ES-I3 (cell line): ENCODE measurements around the gene EFR3B.

Experiments
- H3K36me3 ChIP-seq: 2 replicates; pipeline ENCODE4 v1.6.1; 2013; ENCODE audit warnings: mild to moderate bottlenecking, low read length, control low read depth, moderate library complexity; ENCODE audit not compliant: insufficient read depth
- H3K4me1 ChIP-seq: 2 replicates; pipeline ENCODE4 v1.6.1; 2013; ENCODE audit warnings: mild to moderate bottlenecking, control low read depth, low read length; ENCODE audit not compliant: insufficient read depth
- H3K9ac ChIP-seq: 2 replicates; pipeline ENCODE4 v1.6.1; 2013; ENCODE audit warnings: low read depth, mild to moderate bottlenecking, low read length, moderate library complexity
- H3K9me3 ChIP-seq: 2 replicates; pipeline ENCODE4 v1.6.1; 2013; ENCODE audit warnings: mild to moderate bottlenecking, low read length, moderate library complexity; ENCODE audit not compliant: control insufficient read depth, insufficient read depth

EFR3B gene

GRCh38 chr2:25023333-25023732, 18.5 kb upstream of the EFR3B start:
- Histone ChIP-seq H3K9ac (no peak overlapping the region), H3K4me1 (no peaks in the 10 kb centered on the region), H3K36me3 (no peaks in the 10 kb centered on the region), H3K9me3 (no peaks in the 10 kb centered on the region)

GRCh38 chr2:25025229-25026007, 16.5 kb upstream of the EFR3B start:
- H3K36me3 ChIP-seq = no peaks in the 10 kb centered on the region
- H3K9ac ChIP-seq = no peak overlapping the region
- no peaks in the 10 kb centered on the region for H3K9me3 ChIP-seq
- no peaks in the 10 kb centered on the region for H3K4me1 ChIP-seq

GRCh38 chr2:25026008-25026530, 15.8 kb upstream of the EFR3B start:
- Histone ChIP-seq H3K9ac (no peak overlapping the region), H3K4me1 (no peaks in the 10 kb centered on the region), H3K9me3 (no peaks in the 10 kb centered on the region), H3K36me3 (no peaks in the 10 kb centered on the region)

- no peaks in the 10 kb centered on the region for H3K4me1 ChIP-seq
- H3K9me3 ChIP-seq = no peaks in the 10 kb centered on the region
- no peaks in the 10 kb centered on the region for H3K36me3 ChIP-seq
- H3K9ac ChIP-seq = no peak overlapping the region
Measured at GRCh38 chr2:25029183-25029554, 12.7 kb upstream of the EFR3B start.

GRCh38 chr2:25030702-25031101, 11.2 kb upstream of the EFR3B start:
- no peak overlapping the region for H3K9ac ChIP-seq
- no peaks in the 10 kb centered on the region for H3K36me3 ChIP-seq
- H3K9me3 ChIP-seq = no peaks in the 10 kb centered on the region
- no peaks in the 10 kb centered on the region for H3K4me1 ChIP-seq

- no peaks in the 10 kb centered on the region for H3K4me1 ChIP-seq
- H3K9me3 ChIP-seq = no peaks in the 10 kb centered on the region
- no peaks in the 10 kb centered on the region for H3K36me3 ChIP-seq
- no peak overlapping the region for H3K9ac ChIP-seq
Measured at GRCh38 chr2:25032094-25032493, 9.8 kb upstream of the EFR3B start.

GRCh38 chr2:25032901-25033300, 9.0 kb upstream of the EFR3B start:
- H3K9ac ChIP-seq = no peak overlapping the region
- H3K4me1 ChIP-seq = no peaks in the 10 kb centered on the region
- H3K36me3 ChIP-seq = no peaks in the 10 kb centered on the region
- H3K9me3 ChIP-seq = no peaks in the 10 kb centered on the region

GRCh38 chr2:25034081-25034480, 7.8 kb upstream of the EFR3B start:
- Histone ChIP-seq H3K9me3 (no peaks in the 10 kb centered on the region), H3K9ac (no peak overlapping the region), H3K36me3 (no peaks in the 10 kb centered on the region), H3K4me1 (no peaks in the 10 kb centered on the region)

GRCh38 chr2:25035537-25036220, 6.2 kb upstream of the EFR3B start:
- Histone ChIP-seq H3K9ac (no peak overlapping the region), H3K4me1 (no peaks in the 10 kb centered on the region), H3K9me3 (no peaks in the 10 kb centered on the region), H3K36me3 (no peaks in the 10 kb centered on the region)

- H3K4me1 ChIP-seq = no peaks in the 10 kb centered on the region
- H3K36me3 ChIP-seq = no peaks in the 10 kb centered on the region
- H3K9ac ChIP-seq = no peak overlapping the region
- H3K9me3 ChIP-seq = no peaks in the 10 kb centered on the region
Measured at GRCh38 chr2:25036221-25036559, 5.7 kb upstream of the EFR3B start.

- peaks cover 6% of the 10 kb centered on the region; the same call in 1 of the 2 replicates for H3K4me1 ChIP-seq
Measured at GRCh38 chr2:25039126-25039525, 2.8 kb upstream of the EFR3B start.

GRCh38 chr2:25041307-25041927, 459 bp upstream of the EFR3B start:
- H3K9ac ChIP-seq = peak overlapping the region; percentile 42; the same call in 1 of the 2 replicates
- no peaks in the 10 kb centered on the region for H3K36me3 ChIP-seq
- no peaks in the 10 kb centered on the region for H3K9me3 ChIP-seq
- H3K4me1 ChIP-seq = peaks cover 6% of the 10 kb centered on the region; the same call in 1 of the 2 replicates

More at GRCh38 chr2:25039126-25039525, 2.8 kb upstream of the EFR3B start:
- no peak overlapping the region for H3K9ac ChIP-seq
- H3K36me3 ChIP-seq = no peaks in the 10 kb centered on the region
- no peaks in the 10 kb centered on the region for H3K9me3 ChIP-seq

GRCh38 chr2:25042321-25043240, 705 bp downstream of the EFR3B start:
- peaks cover 6% of the 10 kb centered on the region; the same call in 1 of the 2 replicates for H3K4me1 ChIP-seq
- no peaks in the 10 kb centered on the region for H3K36me3 ChIP-seq
- no peaks in the 10 kb centered on the region for H3K9me3 ChIP-seq
- H3K9ac ChIP-seq = peak overlapping the region; percentile 88
